ENCODE results near the gene TIMM13. TPM values are rescaled to one million over a fixed set of nuclear protein-coding genes. Genes with fewer than 3 reads are reported as not detected.
"Not testable (repeated sequence)": the region's sequence is repeated elsewhere in the genome, so short reads cannot be mapped to it uniquely, and the experiment has no call there.

Gene TIMM13
- total RNA-seq, 2 donors from 2014 or later: 32.8 to 37.2 TPM

GRCh38 chr19:2421581-2422306 lies 5.6 kb downstream of the TIMM13 start:
- intact Hi-C loops (cut with DNase I): no loop called here
- no peak for DNase-seq (ENCODE audit: low spot score)

GRCh38 chr19:2420490-2420889 lies 6.9 kb downstream of the TIMM13 start:
- no peak for DNase-seq (ENCODE audit: low spot score)
- intact Hi-C loops (cut with DNase I): no loop called here

GRCh38 chr19:2419754-2420153 lies 7.6 kb downstream of the TIMM13 start:
- intact Hi-C loops (cut with DNase I): no loop called here
- DNase-seq (ENCODE audit: low spot score): no peak

- intact Hi-C loops (cut with DNase I): no loop called here
- no peak for DNase-seq (ENCODE audit: low spot score)
Observed at GRCh38 chr19:2417881-2418406, 9.4 kb downstream of the TIMM13 start.

GRCh38 chr19:2417436-2417835 lies 9.9 kb downstream of the TIMM13 start:
- intact Hi-C loops (cut with DNase I); DNase-seq (ENCODE audit: low spot score): not testable (repeated sequence)

- intact Hi-C loops (cut with DNase I): no loop called here
- DNase-seq (ENCODE audit: low spot score): no peak
Observed at GRCh38 chr19:2416321-2417097, 10.9 kb downstream of the TIMM13 start.

- no peak for DNase-seq (ENCODE audit: low spot score)
- intact Hi-C loops (cut with DNase I): no loop called here
Observed at GRCh38 chr19:2415973-2416319, 11.4 kb downstream of the TIMM13 start.

- DNase-seq (ENCODE audit: low spot score): no peak
- intact Hi-C loops (cut with DNase I): no loop called here
Observed at GRCh38 chr19:2415281-2415972, 12.0 kb downstream of the TIMM13 start.

GRCh38 chr19:2413629-2414028 lies 13.8 kb downstream of the TIMM13 start:
- intact Hi-C loops (cut with DNase I): no loop called here
- no peak for DNase-seq (ENCODE audit: low spot score)

GRCh38 chr19:2413159-2413558 lies 14.2 kb downstream of the TIMM13 start:
- DNase-seq (ENCODE audit: low spot score): no peak
- intact Hi-C loops (cut with DNase I): no loop called here

GRCh38 chr19:2412449-2412848 lies 14.9 kb downstream of the TIMM13 start:
- DNase-seq (ENCODE audit: low spot score): no peak
- intact Hi-C loops (cut with DNase I): no loop called here

GRCh38 chr19:2411709-2412108 lies 15.7 kb downstream of the TIMM13 start:
- DNase-seq (ENCODE audit: low spot score): no peak
- intact Hi-C loops (cut with DNase I): no loop called here

- intact Hi-C loops (cut with DNase I): loop anchor here in 1 of 2 donors (1.0 kb wide), 1 partner anchor 30 kb away; no protein-coding TSS in a partner anchor
Observed at GRCh38 chr19:2410023-2410422, 17.4 kb downstream of the TIMM13 start.

GRCh38 chr19:2409352-2409912 lies 18.0 kb downstream of the TIMM13 start:
- intact Hi-C loops (cut with DNase I): no loop called here
- no peak for DNase-seq (ENCODE audit: low spot score)

More at GRCh38 chr19:2410023-2410422, 17.4 kb downstream of the TIMM13 start:
- no peak for DNase-seq (ENCODE audit: low spot score)

GRCh38 chr19:2408247-2408646 lies 19.1 kb downstream of the TIMM13 start:
- no peak for DNase-seq (ENCODE audit: low spot score)
- intact Hi-C loops (cut with DNase I): no loop called here

GRCh38 chr19:2399582-2399981 lies 27.8 kb downstream of the TIMM13 start:
- DNase-seq (ENCODE audit: low spot score): no peak
- intact Hi-C loops (cut with DNase I): loop anchor here in 1 of 2 donors (10.0 kb wide), 1 partner anchor 245 kb away; the partner anchor contains the start of gene AP3D1

GRCh38 chr19:2398735-2399305 lies 28.6 kb downstream of the TIMM13 start:
- DNase-seq (ENCODE audit: low spot score): no peak
- intact Hi-C loops (cut with DNase I): loop anchor here in 1 of 2 donors (10.0 kb wide), 1 partner anchor 244 kb away; the partner anchor contains the start of gene AP3D1

- intact Hi-C loops (cut with DNase I): loop anchor here in 1 of 2 donors (10.0 kb wide), 1 partner anchor 242 kb away; the partner anchor contains the start of gene AP3D1
- not testable (repeated sequence) for DNase-seq (ENCODE audit: low spot score)
Observed at GRCh38 chr19:2397173-2397572, 30.2 kb downstream of the TIMM13 start.

- intact Hi-C loops (cut with DNase I): loop anchor here in 1 of 2 donors (10.0 kb wide), 1 partner anchor 241 kb away; the partner anchor contains the start of gene AP3D1
- not testable (repeated sequence) for DNase-seq (ENCODE audit: low spot score)
Observed at GRCh38 chr19:2395293-2395829, 32.0 kb downstream of the TIMM13 start.

All from posterior vena cava (tissue), 2 donors.